Peyer's patch (tissue), 4 donors: Measurements from ENCODE around the gene CAT.

Source experiments
- CTCF ChIP-seq, 6 experiments: fragments of 450-650 bp in 4 of 6; fragments of 200-600 bp in 2 of 6; sonication (generic) in 1 of 6; IDR thresholded peaks; one replicate each; pipeline ENCODE4 v1.5.1; 2017 to 2019; ENCODE audit warnings: antibody characterized with exemption in 6 of 6, mild to moderate bottlenecking in 3 of 6, moderate library complexity in 1 of 6
- POLR2A ChIP-seq, 2 donors: fragments of 450-650 bp; IDR thresholded peaks; one replicate each; pipeline ENCODE4 v1.5.1; 2017; ENCODE audit warnings: antibody characterized with exemption in 2 of 2, mild to moderate bottlenecking in 2 of 2, moderate library complexity in 2 of 2

- TF ChIP-seq CTCF (IDR thresholded peaks at IDR 0.05) (no peak), POLR2A (IDR thresholded peaks at IDR 0.05) (no peak)
Measured at GRCh38 chr11:34447044-34447443, 8.3 kb downstream of the CAT start.
